Chondrocyte (in vitro differentiated cells): ENCODE measurements around the gene TSHZ2. TPM values are rescaled to one million over a fixed set of nuclear protein-coding genes. Genes with fewer than 3 reads are reported as not detected.
A peak's percentile ranks its signal among the peaks of the same experiment; 100 is the strongest.

ENCODE experiments used
- DNase-seq: peaks from one replicate; pipeline ENCODE4 v3.0.0; 2021; ENCODE audit warnings: mixed read lengths, low spot score
- H3K27ac Mint-ChIP-seq: one replicate; pipeline ENCODE4 v1.8.0; 2021; ENCODE audit warnings: mild to moderate bottlenecking, moderate library complexity, mixed read lengths; ENCODE audit not compliant: unreplicated experiment
- H3K27me3 Mint-ChIP-seq: 2 replicates; pipeline ENCODE4 v1.8.0; 2021; ENCODE audit warnings: low read depth, mixed read lengths
- H3K36me3 Mint-ChIP-seq: 2 replicates; pipeline ENCODE4 v1.8.0; 2021; ENCODE audit warnings: low read depth, mixed read lengths
- H3K4me1 Mint-ChIP-seq: 2 replicates; pipeline ENCODE4 v1.8.0; 2021; ENCODE audit warnings: low read depth, mild to moderate bottlenecking, mixed read lengths
- H3K4me3 Mint-ChIP-seq: one replicate; pipeline ENCODE4 v1.8.0; 2021; ENCODE audit warnings: mild to moderate bottlenecking, moderate library complexity, mixed read lengths; ENCODE audit not compliant: unreplicated experiment
- H3K9me3 Mint-ChIP-seq: 2 replicates; pipeline ENCODE4 v1.8.0; 2021; ENCODE audit warnings: low read depth, mixed read lengths
- CTCF ChIP-seq: fragments of 200-600 bp; sonication (generic); IDR thresholded peaks from 2 replicates; pipeline ENCODE4 v1.5.0; 2021; ENCODE audit warnings: antibody characterized with exemption, mild to moderate bottlenecking, moderate library complexity
- total RNA-seq: library from RNA; stranded (reverse); gene quantifications from 3 replicates; pipeline ENCODE4 v1.2.1, GENCODE V29; 2021

The TSHZ2 gene
- total RNA-seq, 1 donor from 2014 or later: 0.37 TPM

- H3K4me3 Mint-ChIP-seq: no peak overlapping the region
- peaks cover 2% of the 10 kb centered on the region for H3K27me3 Mint-ChIP-seq
- no peaks in the 10 kb centered on the region for H3K9me3 Mint-ChIP-seq
- no peak overlapping the region for H3K27ac Mint-ChIP-seq
- H3K36me3 Mint-ChIP-seq: no peaks in the 10 kb centered on the region
- TF ChIP-seq CTCF: no peak
- no peaks in the 10 kb centered on the region for H3K4me1 Mint-ChIP-seq
- DNase-seq: no peak
These were observed 311.4 kb downstream of the TSHZ2 start for GRCh38 chr20:53283597-53283996.

DNA sequence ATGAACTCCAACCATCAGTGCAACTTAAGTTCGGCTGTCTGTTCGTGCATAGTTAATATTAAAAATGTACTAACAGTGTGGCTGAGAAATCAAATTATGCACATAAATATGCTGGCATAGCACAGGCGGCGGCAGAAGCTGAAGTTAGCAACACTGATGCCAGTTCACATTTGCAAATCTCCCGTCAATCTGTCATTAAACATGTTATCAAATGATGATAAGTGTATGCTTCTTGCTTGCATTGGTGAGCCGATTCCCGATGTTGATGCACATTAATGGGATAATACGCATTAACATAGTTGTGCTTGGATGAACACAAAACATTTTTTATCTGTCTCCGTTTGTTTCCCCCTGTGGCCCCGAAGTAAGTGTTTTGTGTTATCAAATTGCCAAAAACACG is 312.1 kb downstream of the TSHZ2 start:
- Mint-ChIP-seq H3K27ac (no peak overlapping the region), H3K4me3 (no peak overlapping the region), H3K27me3 (peaks cover 2% of the 10 kb centered on the region), H3K4me1 (no peaks in the 10 kb centered on the region), H3K36me3 (no peaks in the 10 kb centered on the region), H3K9me3 (no peaks in the 10 kb centered on the region)
- no peak for TF ChIP-seq CTCF
- no peak for DNase-seq

DNA sequence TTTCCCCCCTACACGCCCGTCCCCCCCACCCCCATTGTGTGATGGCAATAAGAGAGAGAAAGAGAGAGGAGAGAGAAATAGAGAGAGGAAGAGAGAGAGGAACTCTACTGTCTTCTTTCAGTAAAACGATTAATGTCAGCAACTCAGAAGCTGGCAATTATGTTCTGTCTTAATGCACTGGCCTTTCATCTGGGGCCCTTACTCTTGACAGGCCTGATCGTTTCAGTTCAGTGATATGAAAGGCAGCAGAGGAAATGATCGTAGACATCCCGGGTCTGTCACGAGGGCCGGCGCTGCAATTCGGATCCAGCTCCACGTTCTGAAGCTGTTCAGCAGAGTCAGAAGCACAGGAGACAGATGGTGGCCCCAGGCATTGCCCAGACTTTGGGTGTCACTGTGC is 312.5 kb downstream of the TSHZ2 start:
- H3K4me1 Mint-ChIP-seq: no peaks in the 10 kb centered on the region
- no peaks in the 10 kb centered on the region for H3K36me3 Mint-ChIP-seq

GRCh38 chr20:53287357-53288042 is 315.3 kb downstream of the TSHZ2 start:
- no peak overlapping the region for H3K4me3 Mint-ChIP-seq
- H3K27ac Mint-ChIP-seq: no peak overlapping the region
- H3K27me3 Mint-ChIP-seq: peaks cover 2% of the 10 kb centered on the region
- TF ChIP-seq CTCF: no peak
- no peaks in the 10 kb centered on the region for H3K9me3 Mint-ChIP-seq
- no peak for DNase-seq
- H3K4me1 Mint-ChIP-seq: no peaks in the 10 kb centered on the region
- H3K36me3 Mint-ChIP-seq: no peaks in the 10 kb centered on the region

More for the DNA sequence above, 312.5 kb downstream of the TSHZ2 start:
- peaks cover 2% of the 10 kb centered on the region for H3K27me3 Mint-ChIP-seq
- H3K27ac Mint-ChIP-seq: no peak overlapping the region
- H3K4me3 Mint-ChIP-seq: no peak overlapping the region
- H3K9me3 Mint-ChIP-seq: no peaks in the 10 kb centered on the region
- no peak for DNase-seq
- no peak for TF ChIP-seq CTCF

GRCh38 chr20:53291548-53291947 is 319.4 kb downstream of the TSHZ2 start:
- H3K4me3 Mint-ChIP-seq: no peak overlapping the region
- H3K27ac Mint-ChIP-seq: no peak overlapping the region
- no peaks in the 10 kb centered on the region for H3K36me3 Mint-ChIP-seq
- H3K27me3 Mint-ChIP-seq: peaks cover 14% of the 10 kb centered on the region
- H3K4me1 Mint-ChIP-seq: no peaks in the 10 kb centered on the region
- peak; percentile 24 for TF ChIP-seq CTCF
- H3K9me3 Mint-ChIP-seq: no peaks in the 10 kb centered on the region
- DNase-seq: no peak
